Measurements from ENCODE around the gene CSNK1A1L. TPM values are rescaled to one million over a fixed set of nuclear protein-coding genes. Genes with fewer than 3 reads are reported as not detected.
A peak's percentile ranks its signal among the peaks of the same experiment; 100 is the strongest.

Gene CSNK1A1L
- total and polyA plus RNA-seq, 2 of the 13 experiments (the other 11 are each of a cell fraction or from before 2014, with no cell fraction given): not detected

DNA sequence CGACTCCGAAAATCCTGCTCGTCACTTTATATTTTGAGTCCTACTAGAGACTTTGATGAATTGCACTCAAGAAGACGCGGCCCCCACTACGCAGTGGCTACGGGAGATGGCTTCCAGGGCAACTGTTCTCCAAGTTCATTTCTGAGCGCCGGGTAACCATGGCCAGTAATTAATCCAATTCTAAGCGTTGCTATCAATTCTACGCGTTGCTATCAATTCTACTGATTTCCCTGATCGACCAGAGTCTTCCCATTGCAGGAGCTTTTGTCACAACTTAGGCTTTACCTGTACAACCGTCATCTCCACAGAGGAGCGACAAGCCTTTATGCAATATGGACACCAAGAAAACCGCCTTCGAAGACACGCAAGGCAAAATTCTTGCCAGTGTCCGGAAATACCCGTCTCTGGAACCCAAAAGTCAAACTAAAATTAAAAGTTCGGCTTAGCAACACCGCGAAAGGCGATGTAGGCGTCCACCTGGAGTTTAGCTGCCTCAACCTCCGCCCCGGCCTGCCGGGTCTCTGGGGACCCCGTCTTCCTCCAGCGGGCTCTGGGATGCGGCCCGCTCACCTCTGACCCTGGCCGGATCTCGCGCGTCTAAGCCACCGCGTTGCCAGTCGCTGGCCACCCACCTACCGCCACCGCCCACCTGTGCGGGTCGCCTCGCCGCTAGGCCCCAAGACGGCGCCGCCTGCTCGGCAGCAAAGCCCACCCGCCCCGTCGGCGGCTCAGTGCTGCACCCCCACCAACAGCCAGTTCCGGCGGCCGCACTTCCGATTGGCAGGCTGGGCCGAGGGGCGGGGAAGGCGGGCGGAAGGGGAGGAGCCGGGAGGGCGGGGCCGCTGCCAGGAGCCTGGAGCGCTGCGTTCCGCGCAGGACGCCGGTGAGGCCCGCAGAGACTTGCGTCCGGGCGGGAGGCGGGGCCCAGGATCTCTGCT is 46.3 kb downstream of the CSNK1A1L start, which contains the start of gene SUPT20H (continued):
- TF ChIP-seq, protein P1, sequence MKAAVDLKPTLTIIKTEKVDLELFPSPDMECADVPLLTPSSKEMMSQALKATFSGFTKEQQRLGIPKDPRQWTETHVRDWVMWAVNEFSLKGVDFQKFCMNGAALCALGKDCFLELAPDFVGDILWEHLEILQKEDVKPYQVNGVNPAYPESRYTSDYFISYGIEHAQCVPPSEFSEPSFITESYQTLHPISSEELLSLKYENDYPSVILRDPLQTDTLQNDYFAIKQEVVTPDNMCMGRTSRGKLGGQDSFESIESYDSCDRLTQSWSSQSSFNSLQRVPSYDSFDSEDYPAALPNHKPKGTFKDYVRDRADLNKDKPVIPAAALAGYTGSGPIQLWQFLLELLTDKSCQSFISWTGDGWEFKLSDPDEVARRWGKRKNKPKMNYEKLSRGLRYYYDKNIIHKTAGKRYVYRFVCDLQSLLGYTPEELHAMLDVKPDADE (CRISPR knock-in tag; IDR thresholded peaks at IDR 0.05): peak; percentile 73; the same call in 1 of the 2 replicates
- TF ChIP-seq ARHGAP35 (CRISPR knock-in tag; IDR thresholded peaks at IDR 0.05; ENCODE audit: borderline replicate concordance) (no peak), NKX3-1 (CRISPR knock-in tag; IDR thresholded peaks at IDR 0.05) (no peak), TBX2 (CRISPR knock-in tag; IDR thresholded peaks at IDR 0.05; ENCODE audit: borderline replicate concordance) (peak; percentile 63; the same call in 1 of the 2 replicates), SRSF1 (optimal IDR thresholded peaks at IDR 0.05; ENCODE audit: low read depth, low read length) (no peak), CAMTA2 (CRISPR knock-in tag; IDR thresholded peaks at IDR 0.05; ENCODE audit: borderline replicate concordance) (no peak), NR2F6 (IDR thresholded peaks at IDR 0.05) (no peak), NR2F6 (CRISPR knock-in tag; IDR thresholded peaks at IDR 0.05) (no peak; the same call in 1 of the 2 replicates), SALL1 (CRISPR knock-in tag; IDR thresholded peaks at IDR 0.05) (peak; percentile 64; the same call in 1 of the 2 replicates), ZSCAN25 (CRISPR knock-in tag; IDR thresholded peaks at IDR 0.05) (no peak; the same call in 1 of the 2 replicates), BCLAF1 (IDR thresholded peaks at IDR 0.05) (no peak)
- TF ChIP-seq, protein P2, sequence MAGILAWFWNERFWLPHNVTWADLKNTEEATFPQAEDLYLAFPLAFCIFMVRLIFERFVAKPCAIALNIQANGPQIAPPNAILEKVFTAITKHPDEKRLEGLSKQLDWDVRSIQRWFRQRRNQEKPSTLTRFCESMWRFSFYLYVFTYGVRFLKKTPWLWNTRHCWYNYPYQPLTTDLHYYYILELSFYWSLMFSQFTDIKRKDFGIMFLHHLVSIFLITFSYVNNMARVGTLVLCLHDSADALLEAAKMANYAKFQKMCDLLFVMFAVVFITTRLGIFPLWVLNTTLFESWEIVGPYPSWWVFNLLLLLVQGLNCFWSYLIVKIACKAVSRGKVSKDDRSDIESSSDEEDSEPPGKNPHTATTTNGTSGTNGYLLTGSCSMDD (CRISPR knock-in tag; IDR thresholded peaks at IDR 0.05): no peak
- TF ChIP-seq, protein P3, sequence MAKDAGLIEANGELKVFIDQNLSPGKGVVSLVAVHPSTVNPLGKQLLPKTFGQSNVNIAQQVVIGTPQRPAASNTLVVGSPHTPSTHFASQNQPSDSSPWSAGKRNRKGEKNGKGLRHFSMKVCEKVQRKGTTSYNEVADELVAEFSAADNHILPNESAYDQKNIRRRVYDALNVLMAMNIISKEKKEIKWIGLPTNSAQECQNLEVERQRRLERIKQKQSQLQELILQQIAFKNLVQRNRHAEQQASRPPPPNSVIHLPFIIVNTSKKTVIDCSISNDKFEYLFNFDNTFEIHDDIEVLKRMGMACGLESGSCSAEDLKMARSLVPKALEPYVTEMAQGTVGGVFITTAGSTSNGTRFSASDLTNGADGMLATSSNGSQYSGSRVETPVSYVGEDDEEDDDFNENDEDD (CRISPR knock-in tag; IDR thresholded peaks at IDR 0.05; ENCODE audit: borderline replicate concordance): peak; percentile 47; the same call in 1 of the 2 replicates
- TF ChIP-seq, protein P4, sequence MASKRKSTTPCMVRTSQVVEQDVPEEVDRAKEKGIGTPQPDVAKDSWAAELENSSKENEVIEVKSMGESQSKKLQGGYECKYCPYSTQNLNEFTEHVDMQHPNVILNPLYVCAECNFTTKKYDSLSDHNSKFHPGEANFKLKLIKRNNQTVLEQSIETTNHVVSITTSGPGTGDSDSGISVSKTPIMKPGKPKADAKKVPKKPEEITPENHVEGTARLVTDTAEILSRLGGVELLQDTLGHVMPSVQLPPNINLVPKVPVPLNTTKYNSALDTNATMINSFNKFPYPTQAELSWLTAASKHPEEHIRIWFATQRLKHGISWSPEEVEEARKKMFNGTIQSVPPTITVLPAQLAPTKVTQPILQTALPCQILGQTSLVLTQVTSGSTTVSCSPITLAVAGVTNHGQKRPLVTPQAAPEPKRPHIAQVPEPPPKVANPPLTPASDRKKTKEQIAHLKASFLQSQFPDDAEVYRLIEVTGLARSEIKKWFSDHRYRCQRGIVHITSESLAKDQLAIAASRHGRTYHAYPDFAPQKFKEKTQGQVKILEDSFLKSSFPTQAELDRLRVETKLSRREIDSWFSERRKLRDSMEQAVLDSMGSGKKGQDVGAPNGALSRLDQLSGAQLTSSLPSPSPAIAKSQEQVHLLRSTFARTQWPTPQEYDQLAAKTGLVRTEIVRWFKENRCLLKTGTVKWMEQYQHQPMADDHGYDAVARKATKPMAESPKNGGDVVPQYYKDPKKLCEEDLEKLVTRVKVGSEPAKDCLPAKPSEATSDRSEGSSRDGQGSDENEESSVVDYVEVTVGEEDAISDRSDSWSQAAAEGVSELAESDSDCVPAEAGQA (IDR thresholded peaks at IDR 0.05; ENCODE audit: low read depth): no peak
- TF ChIP-seq, protein P4 (CRISPR knock-in tag; IDR thresholded peaks at IDR 0.05; ENCODE audit: borderline replicate concordance): no peak
